NCI-H2227 (cell line): Measurements from ENCODE around the gene ANO7.

ENCODE experiments used
- DNase-seq: peaks from one replicate; lab custom pipeline; 2025; ENCODE audit not compliant: unreplicated experiment; lab: John Stamatoyannopoulos, UW

Gene ANO7

GRCh38 chr2:241205086-241205485, 16.6 kb downstream of the ANO7 start:
- no peak for DNase-seq

GRCh38 chr2:241207151-241207550, 18.7 kb downstream of the ANO7 start:
- no peak for DNase-seq

- DNase-seq = no peak
Observed at GRCh38 chr2:241207641-241208040, 19.2 kb downstream of the ANO7 start.

GRCh38 chr2:241208058-241208457, 19.6 kb downstream of the ANO7 start:
- no peak for DNase-seq

- no peak for DNase-seq
Observed at GRCh38 chr2:241209271-241209670, 20.8 kb downstream of the ANO7 start.

GRCh38 chr2:241211276-241211675, 22.8 kb downstream of the ANO7 start:
- DNase-seq = no peak

- no peak for DNase-seq
Observed at GRCh38 chr2:241213041-241213440, 24.6 kb downstream of the ANO7 start.

- no peak for DNase-seq
Observed at GRCh38 chr2:241213567-241213966, 25.1 kb downstream of the ANO7 start.

GRCh38 chr2:241214209-241214608, 25.7 kb downstream of the ANO7 start:
- no peak for DNase-seq

GRCh38 chr2:241214766-241215165, 26.3 kb downstream of the ANO7 start:
- DNase-seq = no peak

- no peak for DNase-seq
Observed at GRCh38 chr2:241215421-241215820, 26.9 kb downstream of the ANO7 start.

GRCh38 chr2:241216211-241216761, 27.8 kb downstream of the ANO7 start:
- DNase-seq = no peak

GRCh38 chr2:241217320-241218031, 29.0 kb downstream of the ANO7 start:
- DNase-seq = peak; percentile 66

- peak; percentile 56 for DNase-seq
Observed at GRCh38 chr2:241218131-241219029, 29.9 kb downstream of the ANO7 start.

GRCh38 chr2:241219030-241219382, 30.5 kb downstream of the ANO7 start:
- no peak for DNase-seq

GRCh38 chr2:241219856-241220356, 31.4 kb downstream of the ANO7 start:
- DNase-seq = no peak

GRCh38 chr2:241223211-241224017, 34.9 kb downstream of the ANO7 start:
- DNase-seq = peak; percentile 7

- peak; percentile 17 for DNase-seq
Observed at GRCh38 chr2:241224018-241224850, 35.8 kb downstream of the ANO7 start.

GRCh38 chr2:241224851-241225438, 36.5 kb downstream of the ANO7 start:
- no peak for DNase-seq

- no peak for DNase-seq
Observed at GRCh38 chr2:241225545-241225944, 37.1 kb downstream of the ANO7 start.
